T-helper 2 cell treated with Interferon-gamma antibody and Interleukin-4, amounts not matched to agents 100 ng/mL and 5 ng/mL, for 36 hours (primary cell): ENCODE measurements around the gene ABCE1. TPM values are rescaled to one million over a fixed set of nuclear protein-coding genes. Genes with fewer than 3 reads are reported as not detected.

Experiments
- intact Hi-C: fragments of 100-400 bp; cut with micrococcal nuclease; formaldehyde crosslinking; loops from one replicate; pipeline ENCODE4 v1.15.1; 2023
- total RNA-seq: library from RNA; stranded (reverse); gene quantifications from 2 replicates; pipeline ENCODE4 v1.2.3, GENCODE V29; 2022

Gene ABCE1
- 95.9 and 96.9 TPM in 2 replicates for total RNA-seq

DNA sequence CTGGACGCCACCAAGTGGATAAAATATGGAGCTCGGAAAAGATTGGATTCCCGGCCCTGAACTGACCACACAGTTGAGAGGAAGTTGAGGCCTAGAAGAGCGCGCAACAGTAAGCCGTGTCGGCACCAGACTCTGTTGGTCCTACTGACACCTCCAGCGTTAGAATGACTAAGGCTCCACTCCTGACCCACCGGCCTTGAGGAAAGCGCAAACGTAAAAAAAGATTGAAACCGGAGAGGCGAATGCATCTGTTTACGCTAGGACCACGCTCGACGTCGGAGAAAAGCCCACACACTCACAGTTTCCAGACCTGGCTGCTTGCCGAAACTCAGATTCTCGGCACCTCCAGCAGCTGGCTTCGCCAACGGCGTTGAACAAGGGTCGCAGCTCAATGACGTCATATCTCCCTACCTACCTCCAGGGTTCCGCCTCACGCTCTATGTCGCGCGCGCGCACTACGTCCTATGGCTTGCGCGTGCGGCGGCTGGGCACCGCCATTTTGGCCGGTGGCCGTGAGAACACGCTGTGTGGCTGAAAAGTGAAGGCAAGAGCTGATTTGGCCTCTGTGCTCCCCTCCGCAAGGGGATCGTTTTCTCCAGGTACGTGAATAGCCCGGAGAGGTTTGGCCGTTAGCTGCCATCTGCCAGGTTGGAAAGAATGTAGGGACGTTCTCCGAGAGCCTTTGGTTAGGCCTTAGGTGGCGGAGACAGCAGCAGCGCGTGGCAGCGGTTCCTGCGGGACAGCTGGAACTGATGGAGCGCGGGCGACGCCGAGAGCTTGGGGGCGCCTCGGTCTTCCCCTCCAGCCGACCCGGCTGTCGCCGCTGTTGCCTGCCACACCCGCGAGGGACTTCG is at the start of gene ABCE1, which contains the start of gene ANAPC10:
TSS of gene ABCE1 (plus strand) at position 491 of the 854 bp plus-strand sequence. CDS start 6,102 bp downstream, outside the sequence.
TSS of gene ANAPC10 (minus strand) at position 376 of the 854 bp plus-strand sequence. CDS start 2,097 bp downstream, outside the sequence.
- intact Hi-C loops, result loop anchor here (1.0 to 5.0 kb wide), 7 partner anchors 17 to 1585 kb away; partner anchors contain the start of genes MMAA, OTUD4, SMARCA5 and ZNF827

GRCh38 chr4:145048817-145049216 is 49.3 kb upstream of the ABCE1 start:
- intact Hi-C loops, result loop anchor here (5.0 kb wide), 1 partner anchor 637 kb away; no protein-coding TSS in a partner anchor

- intact Hi-C loops, result loop anchor here (5.0 kb wide), 1 partner anchor 637 kb away; no protein-coding TSS in a partner anchor
These were observed 48.9 kb upstream of the ABCE1 start for GRCh38 chr4:145049241-145049640.

GRCh38 chr4:145055533-145056257 is 42.4 kb upstream of the ABCE1 start:
- intact Hi-C loops, result loop anchor here (5.0 kb wide), 1 partner anchor 33 kb away; no protein-coding TSS in a partner anchor

- intact Hi-C loops, result loop anchor here (5.0 kb wide), 1 partner anchor 34 kb away; no protein-coding TSS in a partner anchor
These were observed 41.6 kb upstream of the ABCE1 start for GRCh38 chr4:145056325-145057130.

GRCh38 chr4:145058256-145058655 is 39.9 kb upstream of the ABCE1 start:
- intact Hi-C loops, result loop anchor here (5.0 kb wide), 1 partner anchor 36 kb away; no protein-coding TSS in a partner anchor

DNA sequence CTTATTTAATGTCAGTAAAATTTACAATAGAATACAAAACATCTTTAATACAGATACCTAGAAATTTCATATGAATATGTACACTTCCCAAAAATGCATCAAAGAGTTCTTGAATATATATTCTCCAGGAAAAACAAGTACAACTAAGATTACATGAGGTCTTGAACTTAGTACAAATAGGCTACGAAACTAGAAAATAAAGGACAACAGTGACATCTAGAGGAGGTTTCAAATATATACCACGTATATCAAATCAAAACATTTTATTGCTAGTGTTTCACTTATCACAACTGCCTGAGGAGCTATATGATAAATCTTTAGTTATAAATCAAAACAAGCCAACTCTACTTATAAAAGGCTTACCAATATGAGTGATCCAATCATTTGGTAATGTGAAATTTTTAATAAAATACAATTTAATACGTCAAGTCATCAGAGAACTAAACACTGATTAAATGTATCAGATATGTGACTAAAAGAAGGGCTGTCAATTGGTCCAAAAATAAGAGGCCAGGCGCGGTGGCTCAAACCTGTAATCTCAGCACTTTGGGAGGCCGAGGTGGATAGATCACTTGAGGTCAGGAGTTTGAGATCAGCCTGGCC is 36.7 kb upstream of the ABCE1 start:
- intact Hi-C loops, result loop anchor here (1.0 to 5.0 kb wide), 2 partner anchors 274 to 887 kb away; no protein-coding TSS in a partner anchor

DNA sequence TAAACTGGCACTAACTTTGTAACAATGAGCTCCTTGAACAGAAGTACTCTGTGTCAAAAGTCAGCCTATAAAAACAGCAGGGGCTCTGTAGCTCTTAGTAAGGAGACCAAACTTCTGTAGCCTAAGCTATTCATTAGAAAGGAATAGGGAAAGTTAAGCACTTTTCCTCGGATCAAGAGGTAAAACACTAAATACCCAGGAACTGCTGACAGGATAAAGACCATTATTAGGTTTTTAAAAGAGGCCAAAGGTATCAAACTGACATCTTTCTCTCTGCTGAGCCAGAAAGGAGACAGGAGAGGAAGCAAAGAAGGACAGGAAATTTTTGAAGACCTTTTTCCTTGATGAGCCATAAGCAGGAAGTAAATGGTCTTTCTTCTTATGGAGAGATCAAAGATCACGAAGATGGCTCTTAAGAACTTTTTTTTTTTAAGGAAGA is 32.0 kb upstream of the ABCE1 start:
- intact Hi-C loops, result no loop called here

- intact Hi-C loops, result no loop called here
These were observed 28.8 kb upstream of the ABCE1 start for GRCh38 chr4:145069361-145069760.

DNA sequence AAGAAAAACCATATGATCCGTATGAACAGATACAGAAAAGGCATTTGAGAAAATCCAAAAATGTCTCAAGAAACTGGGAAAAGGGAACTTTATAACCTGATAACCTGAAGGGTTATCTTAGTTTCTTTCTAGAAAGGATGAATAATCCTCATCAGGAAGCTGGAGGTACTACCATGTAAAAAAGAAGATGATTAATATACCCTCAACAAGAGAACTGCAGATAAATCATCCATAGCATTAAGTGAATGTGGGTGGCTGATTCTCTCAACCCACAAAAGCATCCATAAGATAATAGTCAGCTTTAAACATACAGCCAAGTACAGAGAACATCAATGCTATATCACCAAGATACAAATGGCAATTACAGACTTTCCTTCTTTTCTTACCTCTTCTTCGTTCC is 26.6 kb upstream of the ABCE1 start:
- intact Hi-C loops, result no loop called here

DNA sequence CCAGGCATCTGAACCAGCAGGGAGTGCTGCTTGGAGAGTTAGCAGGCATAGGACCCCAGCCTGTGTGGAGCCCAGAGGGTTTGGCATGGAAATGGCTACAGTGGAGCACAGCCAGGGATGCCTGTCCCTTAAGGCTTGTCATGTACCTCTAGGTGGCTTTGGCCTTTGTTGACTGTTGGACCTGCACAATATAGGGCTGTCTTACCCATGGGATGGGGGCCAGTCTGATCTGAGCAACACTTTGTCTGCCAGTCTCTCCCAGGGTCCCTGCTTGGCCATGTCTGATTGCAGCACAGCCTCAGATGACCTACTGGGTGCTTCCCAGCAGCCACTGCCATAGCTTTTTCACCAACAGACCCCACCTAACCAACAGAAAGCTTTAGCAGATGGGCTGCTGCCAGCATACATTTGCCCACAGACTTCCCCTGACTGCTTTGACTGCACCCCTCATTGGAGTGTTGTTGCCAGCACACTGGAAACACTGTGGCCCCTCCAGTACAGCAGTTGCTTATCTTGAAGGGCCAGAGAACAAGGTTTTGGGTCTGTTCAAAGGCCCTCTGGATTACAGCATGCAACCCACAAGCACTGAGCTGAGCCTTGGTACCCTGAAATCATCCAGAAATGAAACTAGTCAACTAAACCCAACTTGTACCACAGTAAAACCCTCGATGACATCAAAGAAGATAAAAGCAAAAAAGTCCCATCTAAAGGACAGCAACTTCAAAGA is 22.2 kb upstream of the ABCE1 start:
- intact Hi-C loops, result no loop called here

- intact Hi-C loops, result no loop called here
These were observed 21.6 kb upstream of the ABCE1 start for GRCh38 chr4:145076469-145076855.

GRCh38 chr4:145081756-145082155 is 16.4 kb upstream of the ABCE1 start:
- intact Hi-C loops, result no loop called here

- intact Hi-C loops, result no loop called here
These were observed 14.1 kb upstream of the ABCE1 start for GRCh38 chr4:145083891-145084605.

DNA sequence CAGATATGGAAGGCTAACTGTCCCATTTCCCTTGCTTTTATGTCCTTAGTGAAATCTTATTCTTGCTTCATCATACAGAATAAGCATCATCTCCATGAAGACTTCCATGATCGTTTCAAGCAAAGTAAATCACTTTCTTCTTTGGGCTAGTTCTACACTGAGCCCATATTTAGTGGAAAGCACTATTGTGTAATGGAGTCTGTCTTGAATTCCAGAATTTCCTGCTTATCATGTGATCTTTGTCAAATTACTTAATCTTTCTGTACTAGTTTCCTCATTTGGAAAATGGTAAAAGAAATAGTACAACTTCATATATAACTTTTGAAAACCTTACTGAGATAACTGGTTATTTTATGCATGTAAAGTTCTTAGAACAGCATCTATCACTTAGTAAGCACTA is 7.7 kb upstream of the ABCE1 start:
- intact Hi-C loops, result no loop called here

DNA sequence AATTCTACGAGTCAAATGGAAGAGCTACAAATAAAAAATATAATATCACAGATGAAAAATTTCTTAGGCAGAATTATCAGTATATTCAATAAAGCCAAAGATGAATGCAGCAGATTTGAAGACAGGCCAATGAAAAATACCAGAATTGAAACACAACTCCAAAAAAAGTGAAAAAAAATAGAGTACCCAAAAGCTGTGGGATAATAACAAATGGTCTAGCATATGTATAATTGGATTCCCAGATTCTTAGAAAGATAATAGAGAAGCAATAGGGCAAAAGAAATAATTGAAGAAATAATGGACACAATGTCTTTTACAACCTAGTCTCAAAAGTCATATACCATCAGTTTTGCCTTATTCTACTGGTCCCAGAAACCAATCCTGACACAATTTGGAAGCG is 4.5 kb upstream of the ABCE1 start:
- intact Hi-C loops, result no loop called here

DNA sequence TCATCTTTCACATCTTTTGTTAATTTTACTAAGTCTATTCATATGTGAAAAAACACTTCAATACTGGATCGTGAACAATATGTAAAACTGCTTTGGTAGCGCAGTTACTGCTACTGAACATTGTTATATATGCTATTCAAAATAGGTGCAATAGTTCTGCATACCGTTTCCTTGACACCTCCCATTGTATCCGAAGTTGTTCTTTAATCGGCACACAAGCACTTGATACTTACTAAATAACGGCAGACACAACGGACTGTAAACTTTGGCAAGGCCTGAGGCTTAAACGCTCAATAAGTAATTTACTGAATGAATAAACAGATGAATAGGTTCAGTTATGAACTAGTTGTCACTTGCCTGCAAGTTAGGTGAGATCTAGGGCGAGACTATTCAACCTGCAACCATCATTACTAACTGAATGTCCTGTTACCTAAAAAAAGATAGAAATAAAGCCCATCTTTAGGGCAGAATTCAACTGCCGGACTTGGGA is 735 bp upstream of the ABCE1 start:
- intact Hi-C loops, result loop anchor here (5.0 kb wide), 1 partner anchor 840 kb away; the partner anchor contains the start of gene ZNF827

DNA sequence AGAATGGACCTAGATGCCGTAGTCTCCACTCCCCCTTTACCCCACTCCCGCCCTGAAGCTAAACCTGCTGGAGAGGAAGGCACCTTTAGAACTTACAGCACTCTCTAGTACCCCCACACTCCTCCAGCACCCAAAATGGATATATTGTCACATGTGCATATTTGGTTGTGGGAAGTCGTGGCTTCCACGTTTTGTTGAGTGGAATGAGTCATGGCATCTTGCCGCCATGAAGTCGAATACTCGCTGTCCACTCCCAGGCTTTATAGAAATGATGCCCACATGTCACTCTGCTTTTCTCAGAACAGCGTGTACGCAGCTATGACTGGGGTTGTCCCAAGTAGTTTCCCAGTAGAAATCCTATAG is 545 bp downstream of the ABCE1 start:
- intact Hi-C loops, result loop anchor here (1.0 to 5.0 kb wide), 7 partner anchors 16 to 1586 kb away; partner anchors contain the start of genes MMAA, OTUD4, SMARCA5 and ZNF827

- intact Hi-C loops, result loop anchor here (2.0 to 5.0 kb wide), 4 partner anchors 15 to 1587 kb away; partner anchors contain the start of genes SMARCA5 and ZNF827
These were observed 1.5 kb downstream of the ABCE1 start for GRCh38 chr4:145099653-145100052.
